ENCODE results near the gene SSTR3. TPM values are rescaled to one million over a fixed set of nuclear protein-coding genes. Genes with fewer than 3 reads are reported as not detected.

SSTR3 gene
- polyA plus RNA-seq, 1 donor from 2014 or later = not detected

DNA sequence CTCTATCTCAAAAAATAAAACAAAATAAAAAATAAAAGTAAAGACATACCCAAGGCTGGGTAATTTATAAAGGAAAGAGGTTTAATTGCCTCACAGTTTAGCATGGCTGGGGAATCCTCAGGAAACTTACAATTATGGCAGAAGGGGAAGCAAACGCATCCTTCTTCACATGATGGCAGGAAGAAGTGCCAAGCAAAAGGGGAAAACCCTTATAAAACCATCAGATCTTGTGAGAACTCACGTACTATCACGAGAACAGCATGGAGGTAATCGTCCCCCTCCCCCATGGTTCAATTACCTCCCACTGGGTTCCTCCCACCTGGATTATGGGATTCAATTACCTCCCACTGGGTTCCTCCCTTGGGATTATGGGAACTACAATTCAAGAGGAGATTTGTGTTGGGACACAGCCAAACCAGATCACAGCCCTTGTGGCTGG lies 8.3 kb upstream of the SSTR3 start:
- H3F3A ChIP-seq (ENCODE audit: insufficient read depth, low read length, poor library complexity, severe bottlenecking) = no peaks in the 10 kb centered on the region
- no peaks in the 10 kb centered on the region for H4K20me1 ChIP-seq (ENCODE audit: insufficient read depth)
- H2AFZ ChIP-seq (ENCODE audit: low read depth, low read length) = no peak overlapping the region
- no peak overlapping the region for H3K4me2 ChIP-seq (ENCODE audit: low read length)
- no peak overlapping the region for H3K4me3 ChIP-seq (ENCODE audit: low read length)
- H3K9me2 ChIP-seq (ENCODE audit: insufficient read depth, low read length) = no peaks in the 10 kb centered on the region
- H3K9ac ChIP-seq (ENCODE audit: low read length) = no peak overlapping the region
- no peaks in the 10 kb centered on the region for H3K27me3 ChIP-seq (ENCODE audit: insufficient read depth, low read depth, low read length)
- no peaks in the 10 kb centered on the region for H3K79me2 ChIP-seq (replicated peaks; ENCODE audit: insufficient read depth, low read length)
- no peaks in the 10 kb centered on the region for H3K9me3 ChIP-seq (ENCODE audit: low read length)
- no peak overlapping the region for H3K27ac ChIP-seq (ENCODE audit: low read length)
- no peaks in the 10 kb centered on the region for H3K36me3 ChIP-seq (ENCODE audit: insufficient read depth, low read length)
- TF ChIP-seq CTCF (IDR thresholded peaks at IDR 0.05; ENCODE audit: poor library complexity, severe bottlenecking) (no peak), SMC3 (conservative IDR thresholded peaks at IDR 0.05; ENCODE audit: poor library complexity) (no peak), TAF1 (IDR thresholded peaks at IDR 0.05; ENCODE audit: low read depth) (no peak)

- H3K36me3 ChIP-seq (ENCODE audit: insufficient read depth, low read length) = no peaks in the 10 kb centered on the region
- H2AFZ ChIP-seq (ENCODE audit: low read depth, low read length) = no peak overlapping the region
- H4K20me1 ChIP-seq (ENCODE audit: insufficient read depth) = no peaks in the 10 kb centered on the region
- no peaks in the 10 kb centered on the region for H3K27me3 ChIP-seq (ENCODE audit: insufficient read depth, low read depth, low read length)
- TF ChIP-seq RAD21 (conservative IDR thresholded peaks at IDR 0.05) = no peak
- TF ChIP-seq MXI1 (conservative IDR thresholded peaks at IDR 0.05; ENCODE audit: poor library complexity, severe bottlenecking) = no peak
- no peak for TF ChIP-seq POLR2AphosphoS5 (IDR thresholded peaks at IDR 0.05)
- no peak for TF ChIP-seq CTCF (IDR thresholded peaks at IDR 0.05; ENCODE audit: poor library complexity, severe bottlenecking)
- TF ChIP-seq EP300 (conservative IDR thresholded peaks at IDR 0.05; ENCODE audit: poor library complexity, severe bottlenecking) = no peak
- no peak for TF ChIP-seq EZH2 (IDR thresholded peaks at IDR 0.05; ENCODE audit: borderline replicate concordance, insufficient read depth, low read length, poor library complexity, severe bottlenecking)
- no peak for TF ChIP-seq TAF1 (IDR thresholded peaks at IDR 0.05; ENCODE audit: low read depth)
- TF ChIP-seq SMC3 (conservative IDR thresholded peaks at IDR 0.05; ENCODE audit: poor library complexity) = no peak
- TF ChIP-seq REST (IDR thresholded peaks at IDR 0.05; ENCODE audit: borderline replicate concordance) = no peak
- H3K9ac ChIP-seq (ENCODE audit: low read length) = no peak overlapping the region
- H3K27ac ChIP-seq (ENCODE audit: low read length) = no peak overlapping the region
- H3F3A ChIP-seq (ENCODE audit: insufficient read depth, low read length, poor library complexity, severe bottlenecking) = no peaks in the 10 kb centered on the region
- H3K9me2 ChIP-seq (ENCODE audit: insufficient read depth, low read length) = no peaks in the 10 kb centered on the region
- H3K79me2 ChIP-seq (replicated peaks; ENCODE audit: insufficient read depth, low read length) = no peaks in the 10 kb centered on the region
- H3K4me2 ChIP-seq (ENCODE audit: low read length) = no peak overlapping the region
- no peak overlapping the region for H3K4me3 ChIP-seq (ENCODE audit: low read length)
- no peaks in the 10 kb centered on the region for H3K9me3 ChIP-seq (ENCODE audit: low read length)
Measured at GRCh38 chr22:37219533-37219932, 7.3 kb upstream of the SSTR3 start.

Data from neural cell (in vitro differentiated cells).